ENCODE measurements around the gene CCDC85C. TPM values are rescaled to one million over a fixed set of nuclear protein-coding genes. Genes with fewer than 3 reads are reported as not detected.

The CCDC85C gene
- total and polyA plus RNA-seq, 2 of the 8 experiments (the other 6 are each of a cell fraction or from before 2014, with no cell fraction given) = 16.8 to 35.8 TPM

GRCh38 chr14:99644035-99644587, 40.1 kb upstream of the CCDC85C start:
- DNase-seq (ENCODE audit: low read depth in 1 of 2, low spot score in 2 of 2) (no peak), FAIRE-seq (no peak)
- Histone ChIP-seq H3K9ac (replicated peaks in 1 of 4; ENCODE audit: extremely low read depth in 1 of 4, low read depth in 3 of 4, low read length in 3 of 4) (no peak overlapping the region), H3K36me3 (ENCODE audit: control insufficient read depth in 2 of 4, insufficient read depth in 4 of 4, low read length in 3 of 4) (no peaks in the 10 kb centered on the region), H3K56ac (replicated peaks; ENCODE audit: insufficient read length, low read depth, low read length) (no peak overlapping the region), H3K4me2 (ENCODE audit: insufficient read depth in 1 of 2, low read depth in 2 of 2, low read length in 2 of 2) (peak overlapping the region; percentile 55 to 88), H3K23ac (ENCODE audit: insufficient read length) (no peak overlapping the region), H2BK5ac (ENCODE audit: low read depth, low read length) (no peak overlapping the region), H4K5ac (ENCODE audit: insufficient read length, low read depth, low read length) (no peak overlapping the region), H3K27ac (ENCODE audit: low read depth, low read length) (no peak overlapping the region), H4K20me1 (replicated peaks in 1 of 2; ENCODE audit: control insufficient read depth in 1 of 2, insufficient read depth in 2 of 2, low read length in 2 of 2) (no peaks in the 10 kb centered on the region), H3K4me1 (replicated peaks in 1 of 4; ENCODE audit: control insufficient read depth in 3 of 4, insufficient read depth in 4 of 4, low read length in 3 of 4) (peaks cover 0 to 14% (median 5%) of the 10 kb centered on the region in 4 experiments; a peak in 5 of 7 replicates), H2AFZ (ENCODE audit: low read length) (peak overlapping the region; percentile 57; the same call in 1 of the 2 replicates), H2BK12ac (ENCODE audit: low read depth, low read length) (peak overlapping the region; percentile 75; the same call in 1 of the 2 replicates), H3K4ac (replicated peaks; ENCODE audit: insufficient read length, low read depth, low read length) (no peak overlapping the region), H2BK120ac (replicated peaks; ENCODE audit: low read depth, low read length) (no peak overlapping the region), H3K23me2 (ENCODE audit: low read depth, low read length) (peaks cover 10% of the 10 kb centered on the region; the same call in 1 of the 2 replicates), H3K79me2 (ENCODE audit: control insufficient read depth in 1 of 2, insufficient read depth in 2 of 2, low read length in 2 of 2) (no peaks in the 10 kb centered on the region), H2BK15ac (ENCODE audit: low read length) (0 out of 2 replicates have a peak overlapping the region, but pooled peaks have one; percentile 46), H3K18ac (ENCODE audit: extremely low read depth, low read length) (peak overlapping the region; percentile 51), H3K27me3 (replicated peaks in 1 of 4; ENCODE audit: control insufficient read depth in 3 of 4, extremely low read depth in 1 of 4, insufficient read depth in 3 of 4, low read length in 3 of 4) (peaks cover 0 to 30% (median 22%) of the 10 kb centered on the region in 4 experiments; a peak in 6 of 7 replicates), H3K9me3 (ENCODE audit: insufficient read depth in 2 of 2, low read depth in 1 of 2, low read length in 1 of 2) (no peaks in the 10 kb centered on the region), H2BK20ac (ENCODE audit: low read length) (0 out of 2 replicates have a peak overlapping the region, but pooled peaks have one; percentile 72), H2AK5ac (ENCODE audit: low read depth, low read length) (no peak overlapping the region), H4K8ac (ENCODE audit: extremely low read depth, insufficient read depth, low read length) (peak overlapping the region; percentile 93; the same call in 1 of the 2 replicates), H3K14ac (ENCODE audit: insufficient read length) (no peak overlapping the region), H4K91ac (replicated peaks; ENCODE audit: insufficient read length, low read length) (peak overlapping the region; percentile 10), H3K4me3 (ENCODE audit: extremely low read depth in 1 of 4, insufficient read depth in 2 of 4, low read depth in 3 of 4, low read length in 4 of 4) (peak overlapping the region; percentile 40 to 75 (median 56); a peak in 6 of 8 replicates), H3K79me1 (ENCODE audit: low read depth, low read length) (no peaks in the 10 kb centered on the region)
- ChIA-PET POLR2A (ENCODE audit: partially characterized antibody) (interaction anchor here (1.6 kb wide), 1 partner anchor 129 kb away, joined by 3 read pairs; no protein-coding TSS in a partner anchor), CTCF (ENCODE audit: partially characterized antibody) (interaction anchor here (0.8 to 4.7 kb wide), 5 partner anchors 14 to 125 kb away, joined by 3 to 13 read pairs (median 6); no protein-coding TSS in a partner anchor)
- WGBS, 2 experiments (ENCODE audit: extremely low coverage in 1 of 2, insufficient coverage in 1 of 2, insufficient read length in 1 of 2, insufficient replicate concordance in 2 of 2, low coverage in 1 of 2, low lambda C conversion rate in 2 of 2, missing lambda C conversion rate in 1 of 2) = 69% methylated on average over 8 of the region's 11 CpGs; no CpG with 5 or more reads in 1 of the 2 experiments
- no peak for TF ChIP-seq EZH2 (IDR thresholded peaks at IDR 0.05; ENCODE audit: low read depth, low read length, severe bottlenecking)
- no peak for TF ChIP-seq SAP30 (IDR thresholded peaks at IDR 0.05; ENCODE audit: insufficient read depth, insufficient replicate concordance, low read length)
- no peak for TF ChIP-seq SP4 (IDR thresholded peaks at IDR 0.05; ENCODE audit: low read length)
- TF ChIP-seq SP2 (IDR thresholded peaks at IDR 0.05; ENCODE audit: low read length) = no peak
- no peak for TF ChIP-seq MAFK (IDR thresholded peaks at IDR 0.05; ENCODE audit: low read depth, low read length)
- TF ChIP-seq POLR2A (IDR thresholded peaks at IDR 0.05; ENCODE audit: control extremely low read depth in 1 of 2, low read depth in 2 of 2, low read length in 2 of 2) = no peak
- no peak for TF ChIP-seq SRF (IDR thresholded peaks at IDR 0.05; ENCODE audit: low read depth, low read length)
- TF ChIP-seq EGR1 (IDR thresholded peaks at IDR 0.05; ENCODE audit: borderline replicate concordance, low read depth, low read length) = no peak
- no peak for TF ChIP-seq POU5F1 (IDR thresholded peaks at IDR 0.05; ENCODE audit: low read depth, low read length)
- TF ChIP-seq CHD1 (IDR thresholded peaks at IDR 0.05; ENCODE audit: low read depth, low read length) = no peak

All from H1 (cell line).